Mesenchymal stem cell (in vitro differentiated cells and primary cell): ENCODE results near the gene SLC25A21.

Experiments
- DNase-seq: peaks from one replicate; pipeline ENCODE4 v3.0.0-alpha.2; 2013
- H2AFZ ChIP-seq: one replicate; pipeline ENCODE4 v1.6.1; 2013; ENCODE audit warnings: low read depth, mild to moderate bottlenecking, control low read depth, inconsistent platforms, low read length, moderate library complexity
- H2AK5ac ChIP-seq: 2 replicates; pipeline ENCODE4 v1.6.1; 2013; ENCODE audit warnings: low read length, moderate library complexity, mild to moderate bottlenecking, inconsistent platforms; ENCODE audit not compliant: severe bottlenecking
- H2BK120ac ChIP-seq: one replicate; pipeline ENCODE4 v1.6.1; 2013; ENCODE audit warnings: low read depth, mild to moderate bottlenecking, inconsistent platforms, low read length, moderate library complexity
- H2BK12ac ChIP-seq, 2 experiments: one replicate each; pipeline ENCODE4 v1.6.1; 2013; ENCODE audit warnings: inconsistent platforms in 2 of 2, low read length in 2 of 2, mild to moderate bottlenecking in 2 of 2, moderate library complexity in 2 of 2, control low read depth in 1 of 2
- H2BK15ac ChIP-seq: one replicate; pipeline ENCODE4 v1.6.1; 2013; ENCODE audit warnings: mild to moderate bottlenecking, low read depth, inconsistent platforms; ENCODE audit not compliant: poor library complexity, severe bottlenecking
- H2BK5ac ChIP-seq: 2 replicates; pipeline ENCODE4 v1.6.1; 2013; ENCODE audit warnings: low read depth, mild to moderate bottlenecking, low read length, control low read depth, inconsistent platforms; ENCODE audit not compliant: poor library complexity, severe bottlenecking
- H3K14ac ChIP-seq, 2 experiments: one replicate each; pipeline ENCODE4 v1.6.1; 2013; ENCODE audit warnings: inconsistent platforms in 2 of 2, low read length in 2 of 2, control low read depth in 1 of 2, mild to moderate bottlenecking in 1 of 2, moderate library complexity in 1 of 2
- H3K18ac ChIP-seq, 2 experiments: one replicate each; pipeline ENCODE4 v1.6.1; 2013; ENCODE audit warnings: inconsistent platforms in 2 of 2, low read length in 2 of 2, control low read depth in 1 of 2, low read depth in 1 of 2, mild to moderate bottlenecking in 1 of 2
- H3K23ac ChIP-seq, 2 experiments: one replicate each; pipeline ENCODE4 v1.6.1; 2013; ENCODE audit warnings: inconsistent platforms in 2 of 2, low read length in 2 of 2, mild to moderate bottlenecking in 2 of 2, moderate library complexity in 2 of 2, control low read depth in 1 of 2
- H3K27ac ChIP-seq: 2 replicates; pipeline ENCODE4 v1.5.1; 2013; ENCODE audit warnings: mild to moderate bottlenecking, moderate library complexity, low read length, control low read depth, inconsistent platforms; ENCODE audit not compliant: poor library complexity, severe bottlenecking
- H3K27me3 ChIP-seq, 2 experiments: 2 replicates each; pipeline versions ENCODE4 v1.6.1 to v1.7.0; 2013; ENCODE audit warnings: low read length in 2 of 2, mild to moderate bottlenecking in 2 of 2, moderate library complexity in 2 of 2, control low read depth in 1 of 2, inconsistent platforms in 1 of 2; ENCODE audit not compliant: control insufficient read depth in 1 of 2, insufficient read depth in 1 of 2
- H3K36me3 ChIP-seq, 2 experiments: 2 replicates each; pipeline versions ENCODE4 v1.6.1 to v1.7.0; 2013; ENCODE audit warnings: low read length in 2 of 2, control low read depth in 1 of 2, inconsistent platforms in 1 of 2, low read depth in 1 of 2, mild to moderate bottlenecking in 1 of 2; ENCODE audit not compliant: insufficient read depth in 2 of 2, control insufficient read depth in 1 of 2
- H3K4ac ChIP-seq, 2 experiments: one replicate each; pipeline ENCODE4 v1.6.1; 2013; ENCODE audit warnings: inconsistent platforms in 2 of 2, low read length in 2 of 2, mild to moderate bottlenecking in 2 of 2, moderate library complexity in 2 of 2, control low read depth in 1 of 2, low read depth in 1 of 2
- H3K4me1 ChIP-seq: 2 replicates; pipeline ENCODE4 v1.6.1; 2013; ENCODE audit warnings: low read depth, low read length, control low read depth; ENCODE audit not compliant: control insufficient read depth, insufficient read depth
- H3K4me2 ChIP-seq: 2 replicates; pipeline ENCODE4 v1.6.1; 2013; ENCODE audit warnings: low read length, mild to moderate bottlenecking, inconsistent platforms; ENCODE audit not compliant: poor library complexity, severe bottlenecking
- H3K4me3 ChIP-seq, 2 experiments: 2 replicates each; pipeline versions ENCODE4 v1.5.1 to v1.7.0; 2013; ENCODE audit warnings: low read length in 2 of 2, mild to moderate bottlenecking in 2 of 2, control low read depth in 1 of 2, low read depth in 1 of 2; ENCODE audit not compliant: insufficient read depth in 1 of 2
- H3K79me1 ChIP-seq: replicated peaks from 2 replicates; pipeline ENCODE4 v1.6.1; 2013; ENCODE audit warnings: mild to moderate bottlenecking, control low read depth, low read length, inconsistent platforms; ENCODE audit not compliant: poor library complexity, severe bottlenecking
- H3K9ac ChIP-seq: 2 replicates; pipeline ENCODE4 v1.7.0; 2013; ENCODE audit warnings: mild to moderate bottlenecking, low read length, moderate library complexity
- H3K9me3 ChIP-seq: 2 replicates; pipeline ENCODE4 v1.7.0; 2013; ENCODE audit warnings: mild to moderate bottlenecking, low read length; ENCODE audit not compliant: control insufficient read depth
- H4K8ac ChIP-seq: one replicate; pipeline ENCODE4 v1.6.1; 2013; ENCODE audit warnings: inconsistent platforms, mild to moderate bottlenecking, low read length, moderate library complexity
- H4K91ac ChIP-seq: one replicate; pipeline ENCODE4 v1.6.1; 2013; ENCODE audit warnings: mild to moderate bottlenecking, low read length, inconsistent platforms
- WGBS: methylation state at CpG from one replicate; pipeline ENCODE4 v1.1.7; 2013; ENCODE audit warnings: mixed read lengths; 5-methylcytosine and 5-hydroxymethylcytosine counted together

The SLC25A21 gene

GRCh38 chr14:36784541-36784940 lies 387.9 kb downstream of the SLC25A21 start:
- Histone ChIP-seq H2BK120ac (no peak overlapping the region), H2AFZ (no peak overlapping the region), H3K4me2 (no peak overlapping the region), H3K18ac (no peak overlapping the region), H3K4me3 (no peak overlapping the region), H3K27me3 (no peaks in the 10 kb centered on the region), H2AK5ac (no peak overlapping the region), H3K4ac (no peak overlapping the region), H3K23ac (no peak overlapping the region), H3K27ac (no peak overlapping the region), H3K4me1 (peaks cover 2% of the 10 kb centered on the region), H2BK5ac (no peak overlapping the region), H2BK12ac (no peak overlapping the region), H4K91ac (no peak overlapping the region), H3K9ac (no peak overlapping the region), H3K36me3 (no peaks in the 10 kb centered on the region), H3K79me1 (no peaks in the 10 kb centered on the region), H4K8ac (no peak overlapping the region), H3K9me3 (peaks cover 14% of the 10 kb centered on the region), H2BK15ac (no peak overlapping the region), H3K14ac (no peak overlapping the region)
- DNase-seq, result peak; percentile 3
- no CpG with 5 or more reads among the region's 1 CpG for WGBS

- no CpG with 5 or more reads among the region's 2 CpGs for WGBS
- H3K4me3 ChIP-seq, result no peak overlapping the region
- no peak overlapping the region for H3K4ac ChIP-seq
- no peaks in the 10 kb centered on the region for H3K36me3 ChIP-seq
- no peak overlapping the region for H4K91ac ChIP-seq
- H2AFZ ChIP-seq, result no peak overlapping the region
- no peak overlapping the region for H2AK5ac ChIP-seq
- DNase-seq, result no peak
- H3K9me3 ChIP-seq, result peaks cover 14% of the 10 kb centered on the region
- H2BK120ac ChIP-seq, result no peak overlapping the region
- H2BK5ac ChIP-seq, result no peak overlapping the region
- no peak overlapping the region for H3K4me2 ChIP-seq
- H2BK15ac ChIP-seq, result no peak overlapping the region
- no peak overlapping the region for H3K18ac ChIP-seq
- no peaks in the 10 kb centered on the region for H3K4me1 ChIP-seq
- no peak overlapping the region for H3K9ac ChIP-seq
- H3K27ac ChIP-seq, result no peak overlapping the region
- no peak overlapping the region for H2BK12ac ChIP-seq
- no peak overlapping the region for H4K8ac ChIP-seq
- H3K14ac ChIP-seq, result no peak overlapping the region
- no peaks in the 10 kb centered on the region for H3K79me1 ChIP-seq
- no peak overlapping the region for H3K23ac ChIP-seq
- H3K27me3 ChIP-seq, result no peaks in the 10 kb centered on the region
Measured at GRCh38 chr14:36781897-36782296, 390.5 kb downstream of the SLC25A21 start.

- H3K4me1 ChIP-seq, result no peaks in the 10 kb centered on the region
- no peak overlapping the region for H2BK5ac ChIP-seq
- no peak overlapping the region for H2BK12ac ChIP-seq
- H3K27ac ChIP-seq, result no peak overlapping the region
- H4K91ac ChIP-seq, result no peak overlapping the region
- no peak overlapping the region for H2AFZ ChIP-seq
- H3K36me3 ChIP-seq, result no peaks in the 10 kb centered on the region
- 47% methylated on average over 3 of the region's 3 CpGs for WGBS
- no peak overlapping the region for H3K4me2 ChIP-seq
- H3K9me3 ChIP-seq, result no peaks in the 10 kb centered on the region
- H2AK5ac ChIP-seq, result no peak overlapping the region
- no peak overlapping the region for H3K18ac ChIP-seq
- H3K27me3 ChIP-seq, result no peaks in the 10 kb centered on the region
- no peak overlapping the region for H3K9ac ChIP-seq
- no peak overlapping the region for H3K23ac ChIP-seq
- peak; percentile 27 for DNase-seq
- no peak overlapping the region for H2BK120ac ChIP-seq
- H3K14ac ChIP-seq, result no peak overlapping the region
- H3K4ac ChIP-seq, result no peak overlapping the region
- H3K79me1 ChIP-seq, result no peaks in the 10 kb centered on the region
- no peak overlapping the region for H4K8ac ChIP-seq
- no peak overlapping the region for H3K4me3 ChIP-seq
- H2BK15ac ChIP-seq, result no peak overlapping the region
Measured at GRCh38 chr14:36773558-36773957, 398.8 kb downstream of the SLC25A21 start.

- no peaks in the 10 kb centered on the region for H3K4me1 ChIP-seq
- H3K36me3 ChIP-seq, result no peaks in the 10 kb centered on the region
- H3K4me2 ChIP-seq, result no peak overlapping the region
- 20% methylated on average over 2 of the region's 3 CpGs for WGBS
- no peak overlapping the region for H2AK5ac ChIP-seq
- no peak overlapping the region for H3K18ac ChIP-seq
- H3K27me3 ChIP-seq, result no peaks in the 10 kb centered on the region
- peak; percentile 51 for DNase-seq
- H2BK120ac ChIP-seq, result no peak overlapping the region
- no peak overlapping the region for H3K14ac ChIP-seq
- H2BK15ac ChIP-seq, result no peak overlapping the region
- H4K8ac ChIP-seq, result no peak overlapping the region
- H3K4me3 ChIP-seq, result no peak overlapping the region
- H3K9me3 ChIP-seq, result no peaks in the 10 kb centered on the region
- no peak overlapping the region for H3K23ac ChIP-seq
- no peak overlapping the region for H4K91ac ChIP-seq
- no peak overlapping the region for H3K4ac ChIP-seq
- no peak overlapping the region for H3K9ac ChIP-seq
- H2BK5ac ChIP-seq, result no peak overlapping the region
- H2AFZ ChIP-seq, result no peak overlapping the region
- no peak overlapping the region for H2BK12ac ChIP-seq
- H3K79me1 ChIP-seq, result no peaks in the 10 kb centered on the region
- H3K27ac ChIP-seq, result no peak overlapping the region
Measured at GRCh38 chr14:36773136-36773540, 399.3 kb downstream of the SLC25A21 start.
